HEK293T (cell line): ENCODE results near the gene RPL10.

Experiments
- FOXA1 ChIP-seq: fragments of 450-650 bp; IDR thresholded peaks from 2 replicates; pipeline ENCODE4 v1.6.1; 2016; ENCODE audit warnings: mild to moderate bottlenecking
- HDGF ChIP-seq: fragments of 450-650 bp; IDR thresholded peaks from 2 replicates; pipeline ENCODE4 v1.6.1; 2017; ENCODE audit warnings: antibody characterized with exemption, borderline replicate concordance

- TF ChIP-seq FOXA1, result no peak
- TF ChIP-seq HDGF, result no peak
Observed at GRCh38 chrX:154363706-154364439, 34.3 kb upstream of the RPL10 start.
